Dermis blood vessel endothelial cell (primary cell): ENCODE data around the gene MTMR3. TPM values are rescaled to one million over a fixed set of nuclear protein-coding genes. Genes with fewer than 3 reads are reported as not detected.

ENCODE experiments used
- DNase-seq: peaks from one replicate; pipeline ENCODE4 v3.0.0; 2010
- total RNA-seq: library from RNA; depleted of rRNA; stranded (reverse); fragments of >200 nt; gene quantifications from 2 replicates; pipeline ENCODE4 v1.2.3, GENCODE V29; 2014

The MTMR3 gene
- total RNA-seq, 1 donor from 2014 or later: 41.4 TPM

- no peak for DNase-seq
Observed at GRCh38 chr22:29972121-29972520, 89.1 kb downstream of the MTMR3 start.

- DNase-seq: peak; percentile 76
Observed at GRCh38 chr22:29973269-29973668, 90.3 kb downstream of the MTMR3 start.

- DNase-seq: peak; percentile 7
Observed at GRCh38 chr22:29973680-29974079, 90.7 kb downstream of the MTMR3 start.

- no peak for DNase-seq
Observed at GRCh38 chr22:29975494-29975893, 92.5 kb downstream of the MTMR3 start.

GRCh38 chr22:29977107-29977506 lies 94.1 kb downstream of the MTMR3 start:
- DNase-seq: no peak

GRCh38 chr22:29979777-29980321 lies 96.9 kb downstream of the MTMR3 start:
- DNase-seq: no peak

DNA sequence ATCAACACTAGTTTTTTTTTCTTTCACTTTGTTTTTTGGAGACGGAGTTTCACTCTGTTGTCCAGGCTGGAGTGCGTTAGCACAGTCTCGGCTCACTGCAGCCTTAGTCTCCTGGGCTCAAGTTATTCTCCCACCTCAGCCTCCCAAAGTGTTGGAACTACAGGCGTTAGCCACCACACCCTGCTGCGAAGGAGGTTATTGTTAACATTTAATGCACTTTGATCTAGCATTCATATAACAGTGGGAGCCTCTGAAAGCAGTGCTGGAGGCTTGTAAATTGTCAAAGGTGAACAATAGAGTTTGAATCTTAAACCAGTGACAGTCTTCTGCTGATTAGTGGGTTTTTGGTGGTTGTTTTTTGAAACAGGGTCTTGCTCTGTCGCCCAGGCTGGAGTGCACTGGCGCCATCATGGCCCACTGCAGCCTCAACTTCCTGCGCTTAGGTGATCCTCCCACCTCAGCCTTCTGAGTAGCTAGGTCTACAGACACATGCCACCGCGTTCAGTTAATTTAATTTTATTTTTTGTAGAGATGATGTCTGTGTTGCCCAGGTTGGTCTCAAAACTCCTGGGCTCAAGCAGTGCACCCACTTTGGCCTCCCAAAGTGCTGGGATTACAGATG lies 100.4 kb downstream of the MTMR3 start:
- DNase-seq: no peak

DNA sequence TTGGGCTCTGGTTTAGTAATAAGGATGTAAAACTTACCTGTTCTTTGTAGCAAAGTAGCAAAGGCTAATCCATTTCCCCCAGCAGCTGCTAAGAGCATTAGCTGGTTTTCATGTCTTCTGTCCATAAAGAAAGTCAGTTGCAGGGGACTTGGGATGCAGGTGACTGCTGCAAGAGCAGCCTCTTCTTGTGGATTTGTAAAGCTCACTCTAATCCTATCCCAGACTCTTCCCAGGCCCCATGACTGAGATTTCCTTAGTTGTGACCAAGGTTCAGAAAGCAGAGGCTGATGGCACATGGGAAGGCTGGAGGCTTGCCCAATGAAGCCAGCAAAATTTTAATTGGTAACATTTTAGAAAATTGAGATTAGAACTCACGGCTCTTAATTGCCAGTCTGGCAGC lies 102.9 kb downstream of the MTMR3 start:
- DNase-seq: no peak

GRCh38 chr22:29987137-29987536 lies 104.2 kb downstream of the MTMR3 start:
- DNase-seq: no peak

- no peak for DNase-seq
Observed at GRCh38 chr22:29988719-29989118, 105.7 kb downstream of the MTMR3 start.

GRCh38 chr22:29989446-29989845 lies 106.5 kb downstream of the MTMR3 start:
- DNase-seq: no peak

- no peak for DNase-seq
Observed at GRCh38 chr22:29992341-29993275, 109.6 kb downstream of the MTMR3 start.

DNA sequence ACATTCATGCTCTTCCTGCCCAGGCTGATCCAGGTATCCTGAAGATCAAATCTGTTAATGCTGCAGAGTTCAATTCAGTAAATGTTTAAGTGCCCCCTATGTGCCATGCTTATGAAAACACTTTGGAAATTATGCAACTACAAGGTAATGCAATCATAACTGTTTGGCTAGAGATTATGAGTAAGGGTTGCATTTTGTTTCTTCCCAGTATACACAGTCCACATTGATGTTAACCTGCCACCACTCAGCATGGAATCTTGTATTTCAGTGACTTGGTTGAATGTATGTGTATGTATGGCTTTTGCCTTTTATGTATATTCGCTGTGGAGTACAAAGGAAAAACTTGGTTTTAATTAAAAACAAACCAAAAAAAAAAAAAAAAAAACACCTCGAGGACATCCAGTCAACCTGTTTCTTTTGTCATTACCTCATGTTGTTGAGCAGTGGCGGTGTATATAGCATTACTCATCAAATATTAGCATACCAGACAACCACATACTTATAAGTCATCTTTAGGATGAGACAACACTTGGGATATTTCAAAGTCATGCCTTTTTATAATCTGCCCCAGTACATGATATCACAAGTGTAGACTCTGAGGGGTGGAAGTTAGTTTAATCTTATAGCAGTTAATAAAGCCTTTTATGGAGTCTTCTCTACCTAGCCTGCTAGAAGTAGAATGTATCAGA lies 111.2 kb downstream of the MTMR3 start:
- peak; percentile 31 for DNase-seq

DNA sequence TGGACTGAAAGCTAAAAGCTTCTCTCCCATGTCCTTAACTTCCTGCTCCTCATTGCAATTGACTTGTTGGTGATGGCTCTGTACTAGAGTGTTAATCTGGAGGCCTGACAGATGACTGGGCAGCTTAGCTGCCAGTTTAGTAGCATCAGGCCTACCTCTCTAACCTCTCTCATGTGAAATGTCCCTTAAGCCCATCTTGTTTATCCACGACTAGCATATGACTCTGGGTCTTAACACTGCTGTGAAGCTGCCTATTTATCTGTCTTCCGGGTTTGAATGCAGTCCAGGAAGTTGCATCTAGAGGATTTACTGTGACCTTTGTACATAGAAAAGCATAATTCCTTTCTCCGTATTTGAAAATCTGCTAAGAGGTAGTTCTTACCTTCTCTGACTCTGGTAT lies 112.0 kb downstream of the MTMR3 start:
- peak; percentile 63 for DNase-seq

- no peak for DNase-seq
Observed at GRCh38 chr22:29997107-29997506, 114.1 kb downstream of the MTMR3 start.

DNA sequence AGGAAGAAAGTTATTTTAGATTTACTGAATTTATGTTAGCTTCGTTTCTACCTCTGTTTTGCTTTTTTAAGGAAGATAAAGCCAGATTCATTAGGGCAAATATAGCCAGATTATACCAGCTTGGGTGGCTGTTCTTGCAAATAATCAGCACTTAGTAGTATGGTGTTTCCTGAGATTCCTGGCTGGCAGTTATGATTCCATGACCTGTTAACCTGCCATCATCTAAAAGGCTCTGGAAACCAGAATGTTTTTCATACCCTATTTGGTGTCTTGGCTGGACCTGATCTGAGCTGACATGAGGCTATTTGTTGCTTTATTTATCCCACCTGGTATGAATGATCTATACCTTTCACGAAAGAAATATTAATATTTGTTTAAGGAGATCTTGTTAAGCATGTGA lies 114.5 kb downstream of the MTMR3 start:
- DNase-seq: peak; percentile 58

- peak; percentile 48 for DNase-seq
Observed at GRCh38 chr22:29998627-29999384, 115.8 kb downstream of the MTMR3 start.

DNA sequence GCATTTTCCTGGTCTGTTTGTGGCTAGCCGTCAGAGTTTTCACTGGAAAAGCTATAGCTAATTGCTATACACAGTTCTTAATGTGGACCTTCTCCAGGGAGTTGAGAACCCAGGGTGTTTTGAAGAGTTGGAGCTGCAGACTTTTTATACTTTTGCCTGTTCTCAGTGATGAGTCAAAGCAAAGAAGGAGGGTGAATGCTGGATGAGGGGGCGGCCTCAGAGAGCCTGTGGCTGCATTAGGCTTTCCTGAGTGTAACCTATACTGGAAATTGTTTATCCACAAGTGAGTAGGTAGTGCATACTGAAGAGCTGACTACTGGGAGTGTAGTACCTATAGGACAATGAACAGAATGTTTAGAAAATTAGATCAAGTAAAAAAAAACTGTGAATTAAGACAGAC lies 117.6 kb downstream of the MTMR3 start:
- DNase-seq: no peak

DNA sequence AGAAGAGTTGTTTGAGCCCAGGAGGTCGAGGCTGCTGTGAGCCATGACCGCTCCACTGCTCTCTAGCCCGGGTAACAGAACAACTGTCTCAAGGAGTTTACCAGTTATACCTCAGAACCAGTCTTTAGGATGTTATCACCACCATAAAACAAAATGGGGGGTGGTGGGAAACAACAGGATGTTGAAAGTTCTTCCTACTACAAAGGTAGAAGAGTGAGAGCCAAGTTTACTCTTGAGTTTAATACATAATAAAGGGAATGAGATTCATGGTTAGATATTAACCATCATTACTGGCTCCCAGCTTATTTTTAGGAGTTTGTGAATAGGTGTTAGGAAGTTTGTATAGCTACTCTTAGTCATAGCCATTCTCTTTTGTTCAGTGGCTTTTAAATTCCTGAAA lies 118.5 kb downstream of the MTMR3 start:
- DNase-seq: no peak

DNA sequence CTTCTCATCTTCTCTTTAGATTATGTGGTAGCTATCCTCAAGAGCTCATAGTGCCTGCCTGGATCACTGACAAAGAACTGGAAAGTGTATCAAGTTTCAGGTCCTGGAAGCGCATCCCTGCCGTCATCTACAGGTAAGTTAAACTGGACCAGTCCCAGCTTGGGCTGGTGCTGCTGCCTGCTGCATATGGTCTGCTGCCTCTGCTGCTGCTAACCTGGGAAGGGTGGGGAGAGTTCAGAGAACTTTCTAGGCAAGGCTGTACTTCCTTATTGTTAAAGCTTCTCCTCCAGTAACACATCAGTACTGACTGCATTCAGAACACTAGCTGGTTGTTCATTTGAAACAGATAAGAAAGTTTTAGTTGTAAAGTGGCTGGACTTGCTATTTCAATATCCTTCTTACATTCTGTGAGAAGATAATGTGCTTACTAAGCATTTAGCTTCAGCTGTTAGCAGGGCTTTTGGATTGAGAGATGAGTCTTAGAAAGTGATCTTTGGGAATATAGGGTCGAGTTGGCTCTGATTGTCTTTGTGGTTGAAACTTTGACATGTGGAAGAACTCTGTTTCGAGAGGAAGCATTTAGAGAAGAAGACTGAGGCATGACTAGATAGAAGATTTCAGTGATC lies 120.0 kb downstream of the MTMR3 start:
- no peak for DNase-seq

DNA sequence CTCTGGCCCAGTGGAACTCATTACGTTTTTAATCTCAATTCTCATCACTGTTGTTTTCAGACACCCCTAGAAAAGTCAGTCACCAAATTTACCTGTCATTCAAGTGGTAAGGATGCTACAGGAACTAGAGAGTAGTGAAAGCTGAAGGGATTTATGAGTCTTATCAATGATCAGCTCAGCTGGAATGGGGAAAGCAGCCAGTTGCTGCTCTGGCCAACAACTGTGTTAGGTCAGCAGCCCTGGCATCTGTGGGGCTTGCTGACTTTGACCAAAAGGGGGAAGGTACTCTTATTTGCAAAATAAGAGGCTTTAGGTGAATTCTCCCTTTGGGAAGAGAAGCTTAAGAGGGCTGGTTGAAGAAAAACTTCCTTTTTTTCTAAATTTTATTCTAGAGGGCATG lies 121.1 kb downstream of the MTMR3 start:
- DNase-seq: no peak

- DNase-seq: peak; percentile 7
Observed at GRCh38 chr22:30004694-30005093, 121.7 kb downstream of the MTMR3 start.
